Ovary (tissue), 9 donors: ENCODE data around the gene IL33. TPM values are rescaled to one million over a fixed set of nuclear protein-coding genes. Genes with fewer than 3 reads are reported as not detected.
A peak's percentile ranks its signal among the peaks of the same experiment; 100 is the strongest.

ENCODE experiments used
- DNase-seq, 5 donors: peaks; one replicate each; pipeline ENCODE4 v3.0.0-alpha.2; 2019 to 2020
- H3K27ac ChIP-seq, 2 donors: fragments of 200-600 bp; one replicate each; pipeline versions ENCODE4 v1.5.1 to v1.8.0; 2019 to 2022
- H3K27me3 ChIP-seq: fragments of 200-600 bp; one replicate; pipeline ENCODE4 v1.8.0; 2022
- H3K36me3 ChIP-seq: fragments of 200-600 bp; sonication (generic); one replicate; pipeline ENCODE4 v1.5.1; 2019
- H3K4me1 ChIP-seq: one replicate; pipeline ENCODE4 v1.8.1; 2013; ENCODE audit warnings: mild to moderate bottlenecking, moderate library complexity; ENCODE audit not compliant: insufficient read depth
- H3K4me3 ChIP-seq: fragments of 200-600 bp; sonication (generic); one replicate; pipeline ENCODE4 v1.5.1; 2017
- H3K9me3 ChIP-seq, 2 donors: fragments of 200-600 bp in 1 of 2; sonication (generic) in 1 of 2; one replicate each; pipeline versions ENCODE4 v1.5.1 to v1.8.1; 2013 to 2019; ENCODE audit warnings: mild to moderate bottlenecking in 1 of 2, moderate library complexity in 1 of 2
- EP300 ChIP-seq: sonication (generic); formaldehyde crosslinking; IDR thresholded peaks from one replicate; pipeline ENCODE4 v1.6.1; 2017; ENCODE audit warnings: antibody characterized with exemption
- POLR2A ChIP-seq: fragments of 450-650 bp; IDR thresholded peaks from one replicate; pipeline ENCODE4 v1.6.1; 2017; ENCODE audit warnings: antibody characterized with exemption, mild to moderate bottlenecking, moderate library complexity
- WGBS, 3 donors: extraction: QIAGEN DNeasy Blood & Tissue Kit in 1 of 3; methylation state at CpG; one replicate each; pipeline versions ENCODE4 v1.1.5 to v1.1.7; 2013 to 2017; 5-methylcytosine and 5-hydroxymethylcytosine counted together
- intact Hi-C, 4 donors: fragments of 100-400 bp; cut with DNase I; formaldehyde crosslinking; loops; one replicate each; pipeline versions ENCODE4 v1.11.0 to v1.15.1; 2022 to 2023
- polyA plus RNA-seq, 2 donors: library from polyadenylated mRNA; stranded (reverse); fragments of 200-250 nt in 1 of 2; fragments of 350-450 nt in 1 of 2; fragmentation: Illumina TruSeq in 1 of 2; extraction: RNeasy Lipid Tissue Mini Kit (QIAGEN cat#74804) in 1 of 2; gene quantifications; one replicate each; pipeline ENCODE4 v1.2.3, GENCODE V29; 2013 to 2014
- total RNA-seq, 7 donors: library from RNA; depleted of rRNA in 2 of 7; stranded (reverse); fragments of >200 nt in 2 of 7; fragmentation: NEBNext Ultra II Directional in 3 of 7; extraction: Animal tissue kit (Norgen Biotek cat#: 25700) in 3 of 7; gene quantifications; one replicate each; pipeline versions ENCODE4 v1.1.0 to v1.2.4, GENCODE V29; 2016 to 2023
- TF ChIP-seq, protein P1 (sequence below), 3 donors: fragments of 450-650 bp in 2 of 3; fragments of 200-600 bp in 1 of 3; IDR thresholded peaks; one replicate each; pipeline versions ENCODE4 v1.5.1 to v1.8.0; 2016 to 2022; ENCODE audit warnings: antibody characterized with exemption in 3 of 3, mild to moderate bottlenecking in 1 of 3
- donor health status: DM: no; HTN: no; CAD: no; lungs with moderate emphysema.
- donor health status: DM: no; HTN: no; CAD: no.
- donor health status: Bipolar disorder and iron deficiency.
- donor health status: DM: yes; HTN: yes; CAD: no.
- donor health status: DM: no; HTN: no; CAD: no.
- donor health status: DM: yes; HTN: yes; CAD: no.

IL33 gene
- total and polyA plus RNA-seq, 9 donors: 3.1 to 31.4 (median 11.8) TPM

DNA sequence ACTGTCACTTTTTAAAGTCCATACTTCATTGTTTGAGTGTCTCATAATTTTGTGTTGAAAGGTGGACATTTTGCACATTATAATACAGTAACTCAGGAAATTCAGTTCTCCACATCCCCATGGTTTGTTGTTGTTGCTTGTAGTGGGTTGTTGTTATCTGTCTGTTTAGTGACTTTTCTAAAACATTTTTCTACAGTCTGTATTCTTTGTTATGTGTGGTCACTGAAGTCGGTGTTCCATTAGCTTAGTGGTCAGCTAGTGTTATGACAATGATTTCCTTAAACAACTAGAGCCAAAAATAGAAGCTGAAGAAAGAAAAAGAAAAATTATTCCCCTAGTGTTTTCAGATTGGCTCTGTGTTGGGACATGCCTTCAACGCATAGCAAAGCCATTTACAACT, 5.6 kb upstream of the IL33 start:
- intact Hi-C loops: no loop called here

DNA sequence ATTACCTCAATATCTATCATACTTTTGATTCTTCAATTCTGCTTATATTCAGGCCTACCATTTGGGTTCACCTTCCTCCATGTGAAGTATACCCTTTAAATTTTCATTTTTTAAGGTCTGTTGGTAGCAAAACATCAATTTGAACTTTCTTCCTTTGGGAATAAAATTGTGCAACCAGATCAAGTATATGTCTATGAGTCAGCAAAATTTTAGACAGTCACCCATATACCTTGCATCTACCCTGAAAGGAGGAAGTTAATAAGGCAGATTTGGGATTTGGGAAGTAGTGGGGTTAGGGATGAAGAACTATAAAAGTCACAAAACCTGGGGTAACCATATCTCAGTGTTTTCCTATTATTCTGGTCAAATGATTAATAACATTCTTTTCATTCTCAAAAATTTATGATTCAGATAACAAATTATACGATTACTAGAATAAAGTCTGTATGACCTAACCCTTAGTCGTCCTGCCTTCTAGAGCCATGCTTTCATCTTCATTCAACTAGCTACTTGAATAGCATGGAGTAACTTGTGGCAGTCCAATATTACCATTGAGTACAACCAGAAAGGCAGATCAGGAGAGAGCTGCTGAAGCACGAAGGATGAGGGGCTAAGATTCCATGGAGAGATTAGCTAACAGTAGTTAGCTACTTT, 2.8 kb upstream of the IL33 start:
- Histone ChIP-seq H3K4me1 (peaks cover 5% of the 10 kb centered on the region), H3K27ac (no peak overlapping the region), H3K4me3 (no peak overlapping the region), H3K27me3 (no peaks in the 10 kb centered on the region), H3K36me3 (no peaks in the 10 kb centered on the region), H3K9me3 (peaks cover 0 to 5% of the 10 kb centered on the region in 2 donors)
- intact Hi-C loops: no loop called here
- 82 to 83% (median 83%) methylated on average over 3 of the region's 3 CpGs for WGBS, 3 donors
- DNase-seq: no peak
- no peak for TF ChIP-seq EP300
- TF ChIP-seq POLR2A: no peak
- TF ChIP-seq, protein P1, sequence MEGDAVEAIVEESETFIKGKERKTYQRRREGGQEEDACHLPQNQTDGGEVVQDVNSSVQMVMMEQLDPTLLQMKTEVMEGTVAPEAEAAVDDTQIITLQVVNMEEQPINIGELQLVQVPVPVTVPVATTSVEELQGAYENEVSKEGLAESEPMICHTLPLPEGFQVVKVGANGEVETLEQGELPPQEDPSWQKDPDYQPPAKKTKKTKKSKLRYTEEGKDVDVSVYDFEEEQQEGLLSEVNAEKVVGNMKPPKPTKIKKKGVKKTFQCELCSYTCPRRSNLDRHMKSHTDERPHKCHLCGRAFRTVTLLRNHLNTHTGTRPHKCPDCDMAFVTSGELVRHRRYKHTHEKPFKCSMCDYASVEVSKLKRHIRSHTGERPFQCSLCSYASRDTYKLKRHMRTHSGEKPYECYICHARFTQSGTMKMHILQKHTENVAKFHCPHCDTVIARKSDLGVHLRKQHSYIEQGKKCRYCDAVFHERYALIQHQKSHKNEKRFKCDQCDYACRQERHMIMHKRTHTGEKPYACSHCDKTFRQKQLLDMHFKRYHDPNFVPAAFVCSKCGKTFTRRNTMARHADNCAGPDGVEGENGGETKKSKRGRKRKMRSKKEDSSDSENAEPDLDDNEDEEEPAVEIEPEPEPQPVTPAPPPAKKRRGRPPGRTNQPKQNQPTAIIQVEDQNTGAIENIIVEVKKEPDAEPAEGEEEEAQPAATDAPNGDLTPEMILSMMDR (IDR thresholded peaks at IDR 0.05): no peak

More for the DNA sequence above, 5.6 kb upstream of the IL33 start:
- no peak for DNase-seq
- Histone ChIP-seq H3K9me3 (peaks cover 0 to 5% of the 10 kb centered on the region in 2 donors), H3K27me3 (no peaks in the 10 kb centered on the region), H3K4me1 (peaks cover 2% of the 10 kb centered on the region), H3K36me3 (no peaks in the 10 kb centered on the region), H3K4me3 (no peak overlapping the region), H3K27ac (no peak overlapping the region)
- 85 to 87% (median 86%) methylated on average over 2 of the region's 2 CpGs for WGBS, 3 donors
- TF ChIP-seq EP300: no peak
- TF ChIP-seq, protein P1 (IDR thresholded peaks at IDR 0.05): no peak
- no peak for TF ChIP-seq POLR2A

DNA sequence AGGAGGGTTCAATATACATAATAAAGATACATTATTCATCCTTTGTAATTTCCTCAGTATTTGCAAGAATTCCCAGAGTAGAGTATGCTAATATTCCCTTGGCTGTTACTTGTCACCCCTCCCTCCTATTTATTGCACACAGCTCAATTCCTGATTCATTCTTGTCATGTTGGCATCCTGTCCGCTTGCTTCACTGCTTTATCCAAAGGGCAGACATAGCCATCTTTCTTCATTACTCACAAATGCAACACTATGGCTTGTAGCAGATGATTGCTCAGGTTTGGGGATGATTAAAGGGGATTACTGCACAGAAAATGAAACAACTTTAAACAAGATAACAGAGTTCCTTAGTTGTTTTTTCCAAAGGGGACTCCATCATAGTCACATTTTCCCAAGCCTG, 1.2 kb upstream of the IL33 start:
- 69 to 83% (median 82%) methylated on average over 1 of the region's 1 CpG for WGBS, 3 donors
- Histone ChIP-seq H3K9me3 (peaks cover 0 to 5% of the 10 kb centered on the region in 2 donors), H3K4me1 (peaks cover 5% of the 10 kb centered on the region), H3K27ac (no peak overlapping the region), H3K27me3 (no peaks in the 10 kb centered on the region), H3K36me3 (no peaks in the 10 kb centered on the region), H3K4me3 (no peak overlapping the region)
- TF ChIP-seq EP300: no peak
- no peak for DNase-seq
- intact Hi-C loops: no loop called here

DNA sequence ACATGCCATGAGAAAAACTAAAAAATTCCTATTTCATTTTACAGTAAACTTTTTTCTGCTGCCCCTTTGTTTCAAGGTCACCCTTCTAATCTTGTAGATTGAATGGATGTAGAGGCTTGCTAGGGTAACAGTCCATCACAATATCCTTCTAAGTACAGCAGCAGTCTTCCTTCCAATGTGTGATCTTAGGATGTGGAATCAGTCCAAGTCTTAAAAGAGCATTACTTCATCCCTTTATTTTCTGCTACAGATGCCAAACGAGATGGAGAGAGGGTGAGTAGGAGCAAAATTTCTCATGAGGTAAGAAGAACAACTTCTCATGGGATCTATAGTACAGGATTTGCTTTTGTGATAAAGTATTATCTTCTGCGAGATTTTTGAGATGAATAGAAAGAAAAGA, 704 bp upstream of the IL33 start:
- H3K4me3 ChIP-seq: no peak overlapping the region
- H3K27me3 ChIP-seq: no peaks in the 10 kb centered on the region
- peaks cover 5% of the 10 kb centered on the region for H3K4me1 ChIP-seq
- TF ChIP-seq, protein P1 (IDR thresholded peaks at IDR 0.05): no peak
- TF ChIP-seq EP300: no peak
- TF ChIP-seq POLR2A: no peak
- intact Hi-C loops: no loop called here
- H3K27ac ChIP-seq: no peak overlapping the region
- 43 to 53% (median 52%) methylated on average over 2 of the region's 2 CpGs for WGBS, 3 donors
- H3K36me3 ChIP-seq: no peaks in the 10 kb centered on the region
- H3K9me3 ChIP-seq: peaks cover 0 to 5% of the 10 kb centered on the region in 2 donors
- no peak for DNase-seq

DNA sequence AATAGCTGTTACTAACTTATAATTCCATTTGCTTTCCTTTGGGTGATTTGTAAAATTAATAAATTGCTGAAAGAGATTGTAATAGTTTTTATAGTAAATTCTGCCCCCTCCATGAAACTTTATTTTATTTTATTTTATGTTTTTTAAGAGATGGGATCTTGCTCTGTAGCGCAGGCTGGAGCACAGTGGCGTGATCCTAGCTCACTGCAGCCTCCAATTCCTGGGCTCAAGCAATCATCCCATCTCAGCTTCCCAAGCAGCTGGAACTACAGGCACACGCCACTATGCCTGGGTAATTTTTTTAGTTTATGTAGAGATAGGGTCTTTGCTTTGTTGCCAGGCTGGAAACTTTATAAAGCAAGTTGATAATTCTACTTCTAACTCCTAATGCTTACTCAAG, 395 bp downstream of the IL33 start:
- TF ChIP-seq EP300 (no peak), POLR2A (no peak)
- TF ChIP-seq, protein P1 (IDR thresholded peaks at IDR 0.05): no peak
- DNase-seq: no peak
- no peaks in the 10 kb centered on the region for H3K36me3 ChIP-seq
- no peaks in the 10 kb centered on the region for H3K27me3 ChIP-seq
- intact Hi-C loops: no loop called here
- H3K4me3 ChIP-seq: peak overlapping the region; percentile 31
- H3K9me3 ChIP-seq: no peaks in the 10 kb centered on the region
- 65 to 85% (median 81%) methylated on average over 3 of the region's 3 CpGs for WGBS, 3 donors
- H3K4me1 ChIP-seq: peaks cover 5% of the 10 kb centered on the region
- no peak overlapping the region for H3K27ac ChIP-seq
